GM10266 (cell line): ENCODE results near the gene CAMK1D.

Experiments
- DNase-seq: peaks from one replicate; pipeline ENCODE4 v3.0.0; 2012; ENCODE audit errors: extremely low spot score
- TF ChIP-seq, protein P1 (sequence below): IDR thresholded peaks from 2 replicates; pipeline ENCODE4 v1.5.1; 2012; ENCODE audit warnings: mild to moderate bottlenecking, low read depth; ENCODE audit not compliant: control insufficient read depth, insufficient read depth; ENCODE audit errors: missing control alignments

The CAMK1D gene

DNA sequence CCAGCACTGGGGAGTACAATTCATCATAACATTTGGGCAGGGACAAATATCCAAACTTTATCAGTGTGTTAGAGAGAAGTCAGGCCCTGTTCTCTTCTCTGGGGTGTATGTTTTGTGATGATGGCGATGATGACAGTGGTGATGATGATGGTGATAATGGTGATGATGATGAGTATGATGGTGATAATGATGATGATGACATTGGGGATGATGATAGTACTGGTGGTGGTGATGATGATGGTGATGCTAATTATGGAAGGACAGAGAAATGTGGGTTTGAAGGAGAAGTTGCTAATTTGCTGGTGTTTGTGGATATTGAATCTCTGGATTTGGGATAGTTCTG, 64.0 kb downstream of the CAMK1D start:
- TF ChIP-seq, protein P1, sequence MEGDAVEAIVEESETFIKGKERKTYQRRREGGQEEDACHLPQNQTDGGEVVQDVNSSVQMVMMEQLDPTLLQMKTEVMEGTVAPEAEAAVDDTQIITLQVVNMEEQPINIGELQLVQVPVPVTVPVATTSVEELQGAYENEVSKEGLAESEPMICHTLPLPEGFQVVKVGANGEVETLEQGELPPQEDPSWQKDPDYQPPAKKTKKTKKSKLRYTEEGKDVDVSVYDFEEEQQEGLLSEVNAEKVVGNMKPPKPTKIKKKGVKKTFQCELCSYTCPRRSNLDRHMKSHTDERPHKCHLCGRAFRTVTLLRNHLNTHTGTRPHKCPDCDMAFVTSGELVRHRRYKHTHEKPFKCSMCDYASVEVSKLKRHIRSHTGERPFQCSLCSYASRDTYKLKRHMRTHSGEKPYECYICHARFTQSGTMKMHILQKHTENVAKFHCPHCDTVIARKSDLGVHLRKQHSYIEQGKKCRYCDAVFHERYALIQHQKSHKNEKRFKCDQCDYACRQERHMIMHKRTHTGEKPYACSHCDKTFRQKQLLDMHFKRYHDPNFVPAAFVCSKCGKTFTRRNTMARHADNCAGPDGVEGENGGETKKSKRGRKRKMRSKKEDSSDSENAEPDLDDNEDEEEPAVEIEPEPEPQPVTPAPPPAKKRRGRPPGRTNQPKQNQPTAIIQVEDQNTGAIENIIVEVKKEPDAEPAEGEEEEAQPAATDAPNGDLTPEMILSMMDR, result no peak
- no peak for DNase-seq

DNA sequence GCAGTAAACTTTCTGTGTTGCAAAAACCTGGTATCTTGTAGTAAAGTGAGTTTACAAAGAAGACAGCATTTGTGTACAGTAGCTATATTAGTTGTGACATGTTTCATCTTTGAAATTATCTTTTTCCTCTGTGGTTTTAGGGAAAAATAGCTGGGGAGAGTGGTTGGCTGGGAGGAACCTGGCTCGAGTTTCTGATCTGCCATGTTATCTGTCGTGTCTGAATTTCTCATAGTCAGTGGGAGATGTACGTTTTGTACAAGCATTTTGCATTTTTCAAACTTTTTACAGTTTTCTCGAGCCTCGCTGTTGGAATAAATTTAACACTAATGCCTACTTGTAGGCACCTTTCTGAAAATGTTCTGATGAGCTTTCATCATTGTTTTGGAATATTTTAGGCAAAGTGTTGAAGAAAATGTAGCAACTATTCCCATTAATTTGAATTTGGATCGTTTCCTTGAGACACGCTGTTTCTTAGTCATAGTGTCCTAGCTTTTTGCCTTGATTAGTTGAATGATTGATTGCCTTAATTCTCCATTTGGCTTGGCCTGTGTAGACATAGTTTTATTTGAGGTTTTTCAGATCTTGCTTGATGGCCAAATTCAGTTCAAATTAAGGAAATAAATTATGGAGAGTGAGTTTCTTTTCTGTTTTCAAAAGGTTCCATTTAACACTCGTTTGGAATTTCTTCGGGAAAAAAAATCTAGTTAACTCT, 65.1 kb downstream of the CAMK1D start:
- TF ChIP-seq, protein P1, result no peak
- DNase-seq, result no peak

DNA sequence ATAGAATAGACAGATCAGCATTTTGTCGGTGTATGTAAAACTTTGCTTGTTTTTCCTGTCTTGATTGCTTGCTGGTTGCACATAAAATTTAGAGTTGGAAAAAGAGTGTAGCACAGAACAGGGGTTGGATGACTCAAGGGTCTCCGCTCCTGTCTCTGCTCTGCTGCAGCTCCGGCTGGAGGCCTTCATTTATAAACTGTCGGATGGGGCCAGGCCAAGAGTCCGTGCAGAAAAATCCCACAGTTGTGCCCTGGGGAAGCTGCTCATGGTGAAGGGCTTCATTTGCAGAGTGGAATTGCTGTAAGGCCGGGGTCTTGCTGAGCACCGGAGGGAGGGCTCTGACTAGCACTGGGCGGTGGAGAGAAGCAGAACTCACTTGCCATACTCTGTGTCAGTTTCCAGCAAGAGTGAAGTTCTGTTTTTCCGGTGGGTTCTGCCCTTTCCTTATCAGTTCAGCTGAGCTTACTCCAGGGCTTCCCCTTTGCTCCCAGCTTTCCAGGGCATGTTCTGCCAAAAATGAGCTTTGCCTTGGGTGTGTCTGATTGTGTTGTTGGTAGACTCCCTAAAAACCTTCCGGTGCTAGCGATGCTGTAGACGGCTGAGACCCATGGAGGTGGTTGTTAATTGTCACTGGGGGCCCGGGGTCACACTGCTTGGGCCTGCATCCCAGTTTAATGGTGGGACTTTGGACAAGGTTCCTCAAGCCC, 67.2 kb downstream of the CAMK1D start:
- DNase-seq, result no peak
- TF ChIP-seq, protein P1, result no peak

DNA sequence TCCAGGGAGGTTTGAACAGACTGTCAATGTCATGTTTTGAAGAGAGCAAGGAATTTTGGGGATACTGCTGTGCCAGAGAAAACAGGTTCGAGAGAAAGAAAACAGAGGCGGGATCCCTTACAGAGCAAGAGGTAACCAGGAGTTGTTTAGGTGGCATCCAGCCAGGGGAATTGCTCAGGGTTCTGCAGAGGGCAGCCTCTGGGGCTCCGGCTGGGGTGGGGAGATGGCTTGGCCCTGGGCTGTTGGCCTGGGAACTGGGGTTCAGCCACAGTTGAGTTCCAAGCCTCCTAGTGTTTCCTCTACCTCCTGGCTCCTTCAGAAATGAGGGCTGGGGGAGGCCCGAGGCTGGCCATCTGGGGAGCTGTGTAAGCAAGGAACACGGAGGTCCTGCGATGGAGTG, 68.0 kb downstream of the CAMK1D start:
- no peak for DNase-seq
- TF ChIP-seq, protein P1, result no peak

DNA sequence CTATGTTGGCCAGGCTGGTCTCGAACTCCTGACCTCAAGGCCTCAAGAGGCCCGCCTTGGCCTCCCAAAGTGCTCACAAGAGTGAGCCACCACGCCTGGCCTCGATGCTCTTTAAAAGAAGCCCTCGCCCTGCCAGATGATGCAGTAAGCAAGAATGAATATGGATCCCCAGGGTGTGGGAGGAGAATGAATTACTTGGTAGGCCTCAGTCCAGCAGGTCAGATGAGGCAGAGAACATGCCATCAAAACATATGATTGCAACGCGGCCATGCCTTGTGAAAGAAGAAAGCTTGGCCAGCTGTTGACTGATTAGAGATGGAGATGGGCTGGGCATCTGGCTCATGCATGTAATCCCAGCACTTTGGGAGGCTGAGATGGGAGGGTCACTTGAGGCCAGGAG, 68.7 kb downstream of the CAMK1D start:
- TF ChIP-seq, protein P1, result no peak

DNA sequence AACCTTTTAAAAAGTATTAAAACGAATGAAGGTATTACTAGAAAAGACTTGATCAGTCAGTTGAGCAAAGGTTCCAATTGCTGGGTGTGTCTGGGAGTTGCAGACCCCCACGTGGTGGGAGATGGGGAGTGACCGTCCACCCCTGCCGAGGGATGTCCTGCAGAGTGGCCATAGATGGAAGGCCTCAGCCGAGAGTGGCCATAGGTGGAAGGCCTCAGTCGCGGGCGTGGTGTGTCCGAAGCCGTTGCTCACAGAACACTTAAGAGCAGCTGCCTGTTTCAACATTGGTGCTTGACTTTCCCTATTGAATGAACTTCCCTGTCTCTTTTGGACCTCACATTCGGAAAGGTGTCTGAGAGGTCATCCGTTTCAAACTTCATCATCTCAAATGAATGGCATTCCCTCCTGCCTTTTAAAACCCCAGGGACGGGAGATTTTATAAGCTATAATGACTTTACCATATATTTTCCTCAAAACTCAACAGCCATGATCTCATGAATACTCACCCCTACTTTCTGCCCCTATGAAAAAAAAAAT, 69.4 kb downstream of the CAMK1D start:
- DNase-seq, result no peak

More for the DNA sequence above, 68.7 kb downstream of the CAMK1D start:
- no peak for DNase-seq

More for the DNA sequence above, 69.4 kb downstream of the CAMK1D start:
- TF ChIP-seq, protein P1, result no peak
